DMS114 treated with DMSO at 0.1 percent for 48 hours (cell line): ENCODE results near the gene SPATA18.
"Not testable (repeated sequence)": the region's sequence is repeated elsewhere in the genome, so short reads cannot be mapped to it uniquely, and the experiment has no call there.

ENCODE experiments used
- DNase-seq: peaks from one replicate; lab custom pipeline; 2025; ENCODE audit not compliant: unreplicated experiment; lab: John Stamatoyannopoulos, UW

Gene SPATA18

DNA sequence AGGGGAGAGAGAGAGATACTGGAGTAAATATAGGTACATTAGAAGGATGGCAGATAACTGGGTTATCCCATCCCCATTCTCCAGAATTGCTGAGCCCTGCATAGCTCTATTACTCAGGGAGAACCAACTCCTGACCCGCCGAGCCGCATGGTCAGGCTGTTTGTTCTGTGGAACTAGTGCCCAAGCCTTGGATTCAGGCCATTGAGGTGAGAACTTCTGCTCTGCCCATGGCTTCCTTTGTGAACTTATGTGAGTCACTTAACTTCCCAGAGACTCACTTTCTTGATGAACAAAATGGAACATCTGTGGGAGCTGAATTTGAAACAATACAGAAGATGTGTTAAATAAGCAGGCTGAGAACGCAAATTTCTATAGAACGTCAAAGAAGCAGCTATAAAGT, 54.2 kb downstream of the SPATA18 start:
- no peak for DNase-seq

DNA sequence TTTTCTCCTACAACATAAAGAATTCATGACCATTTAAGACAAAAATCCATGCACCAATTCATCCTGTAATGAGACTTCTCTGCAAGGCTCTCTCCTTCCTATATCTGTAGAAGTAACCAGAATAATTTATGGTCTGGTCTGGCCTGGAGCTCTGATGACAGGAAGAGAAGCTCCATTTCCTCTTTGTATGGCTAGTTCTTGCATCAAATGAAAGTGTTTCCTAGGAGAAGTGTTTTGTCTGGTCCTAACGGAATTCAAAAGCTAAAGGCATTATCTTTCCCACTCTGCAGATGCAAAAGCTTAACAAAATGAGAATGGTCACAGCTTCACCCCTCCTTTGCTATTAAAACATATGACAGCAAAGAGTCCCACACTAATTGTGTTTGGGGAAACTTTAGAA, 55.1 kb downstream of the SPATA18 start:
- DNase-seq, result no peak

DNA sequence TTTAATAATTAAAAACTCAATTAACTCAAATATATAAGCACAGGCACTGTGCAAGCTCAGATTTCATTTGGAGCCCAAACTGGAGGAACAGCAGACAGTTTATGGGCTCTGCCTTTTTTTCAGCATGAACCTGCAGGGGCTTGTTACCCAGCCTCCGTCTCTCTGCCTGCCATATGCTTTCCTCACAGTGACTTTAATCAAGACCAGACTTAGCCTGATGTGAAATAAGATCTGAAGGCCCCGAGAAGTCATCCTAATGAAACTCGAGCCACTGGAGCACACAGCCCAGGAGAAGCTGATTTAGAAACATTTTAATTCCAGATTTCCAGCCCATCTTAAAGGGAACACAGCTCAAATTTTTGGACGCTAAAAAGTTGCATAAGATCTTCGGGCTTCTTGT, 55.6 kb downstream of the SPATA18 start:
- DNase-seq, result no peak

DNA sequence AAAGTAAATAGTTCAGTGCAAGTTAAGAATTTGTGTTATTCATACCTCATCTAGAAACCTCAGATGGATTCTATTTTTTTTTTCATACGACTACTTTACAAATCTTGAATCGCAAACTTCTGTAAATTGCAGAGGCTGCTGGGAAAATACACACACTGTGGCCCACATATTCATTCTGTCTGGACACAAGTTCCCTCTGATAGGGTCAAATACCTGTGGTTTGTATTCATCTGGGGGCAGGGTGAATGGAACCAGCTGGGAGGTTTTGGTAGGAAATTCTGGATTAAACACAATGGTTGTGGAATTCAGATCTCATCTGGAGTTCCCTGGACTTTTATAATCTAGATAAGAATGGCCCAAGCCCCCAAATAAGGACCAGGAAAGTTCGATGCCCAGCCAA, 56.2 kb downstream of the SPATA18 start:
- DNase-seq, result no peak

DNA sequence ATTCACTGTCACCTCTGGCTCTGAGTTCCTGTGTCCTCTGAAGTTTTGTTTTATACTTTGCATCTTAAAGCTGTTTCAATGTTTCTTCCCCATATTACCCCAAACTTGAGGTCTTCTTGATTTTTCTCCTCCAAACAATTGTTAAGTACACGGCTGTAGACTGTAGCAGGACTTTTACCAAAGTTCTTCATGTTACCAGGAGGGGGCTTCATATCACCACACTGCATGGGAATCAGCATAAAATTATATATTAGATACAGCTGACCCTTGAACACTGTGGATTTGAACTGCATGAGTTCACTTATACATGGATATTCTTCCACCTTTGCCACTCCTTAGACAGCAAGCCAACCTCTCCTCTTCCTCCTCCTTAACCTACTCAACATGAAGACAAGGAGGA, 56.6 kb downstream of the SPATA18 start:
- DNase-seq, result no peak

DNA sequence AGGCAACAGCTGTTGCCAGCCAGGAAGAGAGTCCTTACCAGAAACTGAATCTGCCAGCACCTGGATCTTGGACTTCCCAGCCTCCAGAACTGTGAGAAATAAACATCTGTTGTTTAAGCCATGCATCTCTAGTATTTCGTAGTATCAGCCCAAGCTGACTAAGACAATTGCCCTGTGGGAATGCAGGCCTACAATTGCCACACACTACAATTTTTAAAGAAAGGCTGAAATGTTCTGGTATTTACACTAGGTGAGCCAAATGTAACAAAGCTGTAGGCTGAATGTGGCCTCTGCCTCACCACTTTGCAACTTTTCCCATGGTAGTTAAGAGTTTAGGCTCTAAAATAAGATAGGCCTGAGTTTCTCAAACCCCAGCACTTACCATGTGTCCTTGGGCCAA, 59.1 kb downstream of the SPATA18 start:
- DNase-seq, result no peak

DNA sequence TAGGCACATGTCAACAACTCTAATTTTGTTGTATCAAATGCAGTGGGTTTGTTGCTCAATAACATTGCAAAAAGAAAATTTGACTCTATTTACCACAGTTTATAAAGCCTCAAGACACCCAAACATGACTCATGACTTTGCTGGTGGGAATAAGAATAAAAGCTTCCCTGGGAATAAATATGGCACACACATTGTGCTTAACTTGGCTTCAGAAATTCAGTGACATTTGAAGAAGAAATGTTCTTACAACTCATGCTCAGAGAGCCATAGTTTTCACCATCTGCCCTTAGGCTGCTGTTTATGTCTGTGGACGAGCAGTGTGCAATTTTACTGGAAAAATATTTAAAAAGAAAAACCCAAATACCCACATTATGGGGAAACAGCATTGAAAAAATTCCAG, 60.9 kb downstream of the SPATA18 start:
- DNase-seq, result no peak

DNA sequence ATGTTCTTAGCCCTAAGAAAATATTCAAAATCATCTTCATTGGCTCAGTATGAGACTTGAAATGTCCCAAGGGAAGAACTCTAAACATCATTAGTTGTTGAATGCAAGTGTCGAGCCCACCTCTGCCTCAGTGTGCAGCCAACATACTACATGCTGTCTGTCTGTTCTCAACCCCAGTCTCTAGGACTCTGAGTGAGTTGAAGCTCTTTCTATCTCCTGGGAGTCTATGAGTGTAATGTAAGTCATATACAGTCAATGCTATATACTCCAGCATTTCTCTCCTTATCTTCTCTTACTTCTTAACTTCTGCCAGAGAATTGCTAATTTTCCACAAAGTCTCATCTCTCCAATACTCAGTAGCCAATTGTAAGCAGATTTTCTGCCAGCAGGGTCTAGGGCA, 61.3 kb downstream of the SPATA18 start:
- no peak for DNase-seq

DNA sequence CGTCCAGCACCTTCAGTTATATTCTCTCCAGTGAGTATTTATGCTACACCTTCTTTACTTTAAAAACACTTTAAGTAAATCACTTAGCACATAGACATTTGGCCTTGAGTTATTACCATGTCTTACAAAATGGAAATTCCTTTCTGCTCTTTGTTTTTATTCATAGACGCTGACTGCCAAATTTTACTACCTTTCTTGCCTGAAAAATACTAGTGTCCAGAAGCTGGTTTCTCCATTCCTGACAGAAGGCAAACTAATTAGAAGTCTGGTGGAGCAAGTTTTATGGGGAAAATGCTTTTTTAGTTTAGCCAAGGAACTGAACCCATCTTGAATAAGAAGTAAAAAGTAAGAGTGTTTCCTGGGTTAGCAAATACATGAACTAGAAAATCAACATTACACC, 65.5 kb downstream of the SPATA18 start:
- no peak for DNase-seq

DNA sequence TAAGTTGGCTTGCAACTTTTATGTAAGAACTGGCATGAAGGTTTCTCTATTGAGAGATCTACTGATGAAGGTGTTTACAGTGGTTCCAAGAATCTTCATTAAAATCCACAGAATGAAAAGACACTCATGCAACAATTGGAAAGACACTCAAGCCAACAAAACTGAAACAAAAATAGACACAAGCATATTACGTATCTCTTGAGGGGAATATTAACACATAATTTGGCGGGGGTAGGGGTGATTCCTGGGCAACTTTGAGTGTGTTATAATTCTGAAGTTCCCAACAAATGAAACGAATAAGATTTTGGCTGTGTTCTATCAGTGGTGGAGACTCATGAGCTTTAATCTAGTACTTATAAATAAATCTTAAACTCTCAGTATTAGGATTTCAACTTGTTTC, 75.1 kb downstream of the SPATA18 start:
- DNase-seq, result no peak

DNA sequence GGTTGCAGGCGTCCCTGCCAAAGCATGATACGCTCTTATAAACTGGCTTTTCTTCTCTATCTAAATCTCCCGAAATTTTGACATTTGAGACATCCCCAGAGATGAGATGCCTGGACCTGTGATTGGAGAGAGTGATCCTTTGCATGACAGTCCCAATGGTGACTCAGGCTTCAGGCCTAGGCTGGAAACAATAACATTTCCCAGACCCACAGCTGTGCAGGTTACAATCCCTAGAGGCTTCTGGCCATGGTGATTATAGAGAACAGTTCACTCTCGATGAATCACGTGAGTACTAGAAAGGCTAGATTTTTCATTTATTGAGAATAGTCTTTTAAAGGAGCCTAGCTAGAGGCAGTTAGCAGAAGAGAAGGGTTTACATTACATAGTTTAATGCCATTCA, 75.9 kb downstream of the SPATA18 start:
- DNase-seq, result no peak

DNA sequence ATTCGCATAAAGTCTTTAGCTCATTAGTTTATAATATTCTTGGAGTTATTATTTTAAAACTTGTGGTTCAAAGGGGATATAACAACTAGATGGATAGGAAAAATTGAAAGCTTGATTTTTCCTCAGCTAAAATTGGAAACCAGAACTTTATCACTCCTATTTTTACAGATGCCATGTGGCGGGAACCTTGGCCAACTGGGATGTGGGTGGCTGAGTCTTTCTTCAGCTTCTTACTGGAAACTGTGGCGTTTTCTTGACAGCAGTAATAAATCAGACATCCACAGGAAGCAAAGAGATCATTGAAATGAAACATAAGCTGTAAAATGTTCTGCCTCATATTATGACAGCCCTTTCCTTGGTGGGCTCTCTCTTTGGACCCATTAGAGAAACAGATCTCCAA, 84.1 kb downstream of the SPATA18 start:
- DNase-seq, result no peak

DNA sequence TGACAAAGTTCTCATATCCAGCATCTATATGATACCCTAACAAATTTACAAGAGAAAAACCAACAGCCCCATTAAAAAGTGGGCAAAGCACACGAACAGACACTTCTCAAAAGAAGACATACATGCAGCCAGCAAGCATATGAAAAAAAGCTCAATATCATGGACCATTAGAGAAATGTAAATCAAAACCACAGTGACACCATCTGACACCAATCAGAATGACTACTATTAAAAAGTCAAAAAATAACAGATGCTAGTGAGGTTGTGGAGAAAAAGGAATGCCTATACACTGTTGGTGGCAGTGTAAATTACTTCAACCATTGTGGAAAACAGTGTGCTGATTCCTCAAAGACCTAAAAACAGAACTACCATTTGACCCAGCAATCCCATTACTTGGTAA, 86.0 kb downstream of the SPATA18 start:
- not testable (repeated sequence) for DNase-seq

DNA sequence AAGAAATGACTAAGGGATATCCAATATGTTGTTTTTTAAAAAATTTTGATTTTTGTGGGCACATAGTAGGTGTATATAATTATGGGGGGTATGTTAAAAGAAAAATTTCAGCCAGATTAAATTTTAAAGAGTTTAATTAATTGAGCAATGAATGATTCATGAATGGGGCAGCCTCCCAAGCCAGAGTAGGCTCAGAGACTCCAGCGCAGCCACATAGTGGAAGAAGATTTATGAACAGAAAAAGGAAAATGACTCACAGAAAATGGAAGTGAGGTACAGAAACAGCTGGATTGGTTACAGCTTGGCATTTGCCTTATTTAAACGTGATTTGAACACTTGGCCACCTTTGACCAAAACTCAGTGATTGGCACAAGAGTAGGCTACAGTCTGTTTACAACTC, 91.7 kb downstream of the SPATA18 start:
- DNase-seq, result no peak

DNA sequence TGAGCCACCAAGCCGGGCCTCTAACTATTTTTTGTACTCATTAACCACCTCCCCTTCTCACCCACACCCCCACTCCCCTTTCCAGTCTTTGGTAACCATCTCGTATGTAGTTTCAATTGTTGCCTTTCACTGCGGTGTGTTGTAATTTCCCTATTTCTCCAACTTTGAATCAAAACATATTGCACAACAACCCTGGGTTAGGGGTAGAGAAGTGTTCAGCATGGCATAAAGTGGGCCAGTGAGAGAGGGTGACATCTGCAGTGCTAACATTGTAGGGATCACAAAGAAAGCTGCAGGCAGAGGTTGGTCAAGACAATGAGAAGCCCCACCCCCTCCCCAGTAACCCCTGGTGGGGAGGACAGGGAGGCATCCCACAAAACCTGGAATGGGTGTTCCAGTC, 92.7 kb downstream of the SPATA18 start:
- DNase-seq, result no peak

DNA sequence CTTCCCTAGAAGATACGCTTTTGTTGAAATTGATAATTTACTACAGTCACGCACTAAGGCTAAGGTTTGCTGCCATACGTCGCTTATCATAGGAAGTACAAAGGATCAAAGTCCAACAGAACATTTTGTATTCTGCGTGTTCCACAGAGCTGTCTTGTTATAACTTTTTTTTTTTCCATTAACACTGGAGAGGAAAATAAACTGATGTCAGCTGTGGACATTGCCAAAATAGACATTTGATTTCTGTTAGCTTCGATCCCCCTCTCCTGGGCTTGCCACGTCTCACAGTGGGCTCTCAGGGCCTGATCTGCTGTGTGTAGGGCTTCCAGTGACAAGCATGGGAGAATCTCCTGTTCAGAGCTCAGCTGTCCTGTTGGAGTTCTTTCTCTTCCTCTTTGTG, 93.3 kb downstream of the SPATA18 start:
- no peak for DNase-seq
